Caco-2 (cell line): ENCODE measurements around the gene SENP1. TPM values are rescaled to one million over a fixed set of nuclear protein-coding genes. Genes with fewer than 3 reads are reported as not detected.

Experiments
- BruUV-seq: library from RNA; stranded (reverse); fragments of 400-500 nt; replicated peaks from 2 replicates; lab custom pipeline; 2021; lab: Mats Ljungman, UMichigan
- CTCF ChIA-PET: fragments of 300-600 bp; sonication (Branson Sonifier 250); formaldehyde crosslinking; loops from one replicate; lab custom pipeline; 2022; ENCODE audit warnings: antibody characterized with exemption; lab: Charles Lee
- POLR2A ChIA-PET: fragments of 300-600 bp; sonication (Branson Sonifier 250); formaldehyde crosslinking; loops from one replicate; lab custom pipeline; 2022; ENCODE audit warnings: antibody characterized with exemption; lab: Charles Lee
- DNase-seq, 2 experiments: peaks; one replicate each; pipeline versions ENCODE4 v3.0.0 to v3.0.0-alpha.2; 2020 to 2022
- H3K27me3 ChIP-seq: replicated peaks from 2 replicates; pipeline ENCODE4 v1.6.0; 2011; ENCODE audit warnings: low read length; ENCODE audit not compliant: control insufficient read depth, insufficient read depth
- H3K36me3 ChIP-seq: 2 replicates; pipeline ENCODE4 v1.5.1; 2011; ENCODE audit warnings: low read length; ENCODE audit not compliant: control insufficient read depth, insufficient read depth
- H3K4me1 ChIP-seq: fragments of 250-450 bp; sonication (Bioruptor Pico); 2 replicates; pipeline ENCODE4 v1.5.1; 2020; ENCODE audit warnings: mild to moderate bottlenecking
- H3K4me3 ChIP-seq: 2 replicates; pipeline ENCODE4 v1.5.1; 2011; ENCODE audit warnings: low read depth, mild to moderate bottlenecking, control low read depth, low read length
- H3K9me3 ChIP-seq: fragments of 250-450 bp; sonication (Bioruptor Pico); 2 replicates; pipeline ENCODE4 v1.5.1; 2020; ENCODE audit warnings: mild to moderate bottlenecking, moderate library complexity
- H3K27ac Mint-ChIP-seq: one replicate; pipeline ENCODE4 v1.8.0; 2022; ENCODE audit warnings: mixed read lengths; ENCODE audit not compliant: unreplicated experiment
- H3K27me3 Mint-ChIP-seq: one replicate; pipeline ENCODE4 v1.8.0; 2022; ENCODE audit warnings: mixed read lengths; ENCODE audit not compliant: insufficient read depth, unreplicated experiment
- H3K36me3 Mint-ChIP-seq: one replicate; pipeline ENCODE4 v1.8.0; 2022; ENCODE audit warnings: mild to moderate bottlenecking, mixed read lengths; ENCODE audit not compliant: insufficient read depth, unreplicated experiment
- H3K4me1 Mint-ChIP-seq: one replicate; pipeline ENCODE4 v1.8.0; 2022; ENCODE audit warnings: low read depth, mixed read lengths; ENCODE audit not compliant: unreplicated experiment
- H3K4me3 Mint-ChIP-seq: one replicate; pipeline ENCODE4 v1.8.0; 2022; ENCODE audit warnings: mild to moderate bottlenecking, moderate library complexity, mixed read lengths; ENCODE audit not compliant: unreplicated experiment
- H3K9me3 Mint-ChIP-seq: one replicate; pipeline ENCODE4 v1.8.0; 2022; ENCODE audit warnings: mixed read lengths; ENCODE audit not compliant: unreplicated experiment
- intact Hi-C: fragments of 100-400 bp; cut with micrococcal nuclease; formaldehyde crosslinking; loops from one replicate; pipeline ENCODE4 v1.10.0; 2022; ENCODE audit not compliant: unreplicated experiment
- total RNA-seq: library from RNA; stranded (reverse); gene quantifications from 2 replicates; pipeline ENCODE4 v1.2.3, GENCODE V29; 2022
- TF ChIP-seq, protein P1 (sequence below), 2 experiments: fragments of 200-600 bp in 1 of 2; IDR thresholded peaks; 1 replicate in 1 of 2; 2 replicates in 1 of 2; pipeline versions ENCODE4 v1.5.1 to v1.8.0; 2011 to 2022; ENCODE audit warnings: antibody characterized with exemption in 1 of 2, control low read depth in 1 of 2, inconsistent platforms in 1 of 2, low read depth in 1 of 2, low read length in 1 of 2, mild to moderate bottlenecking in 1 of 2, moderate library complexity in 1 of 2; ENCODE audit not compliant: insufficient read depth in 1 of 2, severe bottlenecking in 1 of 2, unreplicated experiment in 1 of 2

Gene SENP1
- total RNA-seq, 1 experiment from 2014 or later: 40.4 TPM

GRCh38 chr12:48005001-48005749 is 100.7 kb downstream of the SENP1 start:
- intact Hi-C loops: no loop called here
- Mint-ChIP-seq H3K9me3 (peaks cover 8% of the 10 kb centered on the region), H3K27me3 (no peaks in the 10 kb centered on the region), H3K4me3 (peak overlapping the region; percentile 95), H3K4me1 (peaks cover 8% of the 10 kb centered on the region), H3K27ac (peak overlapping the region; percentile 66), H3K36me3 (peaks cover 29% of the 10 kb centered on the region)
- Histone ChIP-seq H3K36me3 (no peaks in the 10 kb centered on the region), H3K4me1 (peaks cover 23% of the 10 kb centered on the region), H3K27me3 (no peaks in the 10 kb centered on the region), H3K9me3 (no peaks in the 10 kb centered on the region), H3K4me3 (peak overlapping the region; percentile 50)
- BruUV-seq: no TSS peak
- ChIA-PET CTCF (interaction anchor here (0.6 to 1.8 kb wide), 5 partner anchors 25 to 152 kb away, joined by 3 to 8 read pairs (median 3); partner anchors contain the start of genes ASB8 and TMEM106C), POLR2A (interaction anchor here (0.6 to 0.7 kb wide), 4 partner anchors 17 to 1736 kb away, joined by 3 to 8 read pairs (median 6); no protein-coding TSS in a partner anchor)
- DNase-seq: peak in 1 of 2 experiments; percentile 47
- TF ChIP-seq, protein P1, sequence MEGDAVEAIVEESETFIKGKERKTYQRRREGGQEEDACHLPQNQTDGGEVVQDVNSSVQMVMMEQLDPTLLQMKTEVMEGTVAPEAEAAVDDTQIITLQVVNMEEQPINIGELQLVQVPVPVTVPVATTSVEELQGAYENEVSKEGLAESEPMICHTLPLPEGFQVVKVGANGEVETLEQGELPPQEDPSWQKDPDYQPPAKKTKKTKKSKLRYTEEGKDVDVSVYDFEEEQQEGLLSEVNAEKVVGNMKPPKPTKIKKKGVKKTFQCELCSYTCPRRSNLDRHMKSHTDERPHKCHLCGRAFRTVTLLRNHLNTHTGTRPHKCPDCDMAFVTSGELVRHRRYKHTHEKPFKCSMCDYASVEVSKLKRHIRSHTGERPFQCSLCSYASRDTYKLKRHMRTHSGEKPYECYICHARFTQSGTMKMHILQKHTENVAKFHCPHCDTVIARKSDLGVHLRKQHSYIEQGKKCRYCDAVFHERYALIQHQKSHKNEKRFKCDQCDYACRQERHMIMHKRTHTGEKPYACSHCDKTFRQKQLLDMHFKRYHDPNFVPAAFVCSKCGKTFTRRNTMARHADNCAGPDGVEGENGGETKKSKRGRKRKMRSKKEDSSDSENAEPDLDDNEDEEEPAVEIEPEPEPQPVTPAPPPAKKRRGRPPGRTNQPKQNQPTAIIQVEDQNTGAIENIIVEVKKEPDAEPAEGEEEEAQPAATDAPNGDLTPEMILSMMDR (IDR thresholded peaks at IDR 0.05; ENCODE audit: insufficient read depth in 1 of 2, low read depth in 1 of 2, low read length in 1 of 2, severe bottlenecking in 1 of 2, unreplicated experiment in 1 of 2): no peak

DNA sequence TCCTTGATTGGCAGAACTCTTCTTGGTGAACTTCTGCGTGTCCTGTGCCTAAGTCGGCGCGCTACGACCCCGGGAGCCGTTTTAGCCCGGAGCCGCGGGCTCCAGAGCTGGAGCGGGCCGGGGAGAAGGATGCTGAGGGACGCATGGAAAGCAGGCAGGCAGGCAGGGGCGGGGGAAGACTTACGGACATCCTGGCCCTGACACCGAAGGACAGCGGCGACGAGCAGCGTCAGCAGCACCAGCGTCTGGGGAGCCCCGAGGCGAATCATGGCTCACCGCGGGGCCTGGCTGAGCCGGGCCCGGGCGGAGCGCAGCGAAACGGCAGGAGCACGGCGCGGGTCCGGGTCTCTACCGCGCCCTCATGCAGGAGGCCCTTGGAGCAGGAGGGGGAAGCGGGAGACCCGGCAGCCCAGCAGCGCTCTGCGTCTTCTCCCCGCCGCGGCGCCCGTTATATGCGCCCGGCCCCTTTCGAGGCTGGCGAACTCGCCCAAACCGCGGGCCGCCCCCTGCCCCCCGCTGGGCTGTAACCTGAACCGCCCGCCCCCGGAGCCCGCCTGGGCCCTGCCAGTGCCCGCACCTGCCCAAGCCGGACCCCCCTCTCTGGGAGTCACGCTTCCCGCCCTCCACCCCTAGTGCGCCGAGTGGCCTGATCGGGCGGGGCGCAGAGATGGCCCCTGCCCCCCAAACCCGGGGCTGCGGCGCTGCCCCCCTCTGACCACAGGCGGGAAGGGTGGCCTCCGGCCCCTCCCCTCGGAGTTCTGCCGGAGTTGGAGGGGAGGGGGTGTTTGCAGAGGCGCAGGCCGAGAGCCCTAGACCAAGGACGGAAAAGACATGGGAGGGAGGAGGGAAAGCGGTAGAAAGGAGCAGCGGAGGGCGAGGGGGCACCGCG is 101.6 kb downstream of the SENP1 start, which contains the start of gene COL2A1:
Gene COL2A1 (minus strand): TSS at position 424 of the 889 bp plus-strand sequence. CDS start 155 bp downstream, at position 269.
- peaks cover 29% of the 10 kb centered on the region for H3K36me3 Mint-ChIP-seq
- BruUV-seq: no TSS peak
- peak; percentile 64 to 84 for DNase-seq
- peaks cover 8% of the 10 kb centered on the region for H3K4me1 Mint-ChIP-seq
- H3K27me3 ChIP-seq: no peaks in the 10 kb centered on the region
- TF ChIP-seq, protein P1 (IDR thresholded peaks at IDR 0.05; ENCODE audit: insufficient read depth in 1 of 2, low read depth in 1 of 2, low read length in 1 of 2, severe bottlenecking in 1 of 2, unreplicated experiment in 1 of 2): no peak
- ChIA-PET POLR2A (no interaction called here), CTCF (no interaction called here)
- peak within 1 kb of the TSS; percentile 50 for H3K4me3 ChIP-seq
- no peaks in the 10 kb centered on the region for H3K27me3 Mint-ChIP-seq
- H3K9me3 ChIP-seq: no peaks in the 10 kb centered on the region
- no peaks in the 10 kb centered on the region for H3K36me3 ChIP-seq
- intact Hi-C loops: loop anchor here (5.0 kb wide), 2 partner anchors 97 to 163 kb away; no protein-coding TSS in a partner anchor
- H3K4me1 ChIP-seq: peaks cover 23% of the 10 kb centered on the region
- H3K27ac Mint-ChIP-seq: peak within 1 kb of the TSS; percentile 92
- peaks cover 8% of the 10 kb centered on the region for H3K9me3 Mint-ChIP-seq
- H3K4me3 Mint-ChIP-seq: peak within 1 kb of the TSS; percentile 95
